ENCODE measurements around the gene UBE2D2.
"Not testable (repeated sequence)": the region's sequence is repeated elsewhere in the genome, so short reads cannot be mapped to it uniquely, and the experiment has no call there.

Gene UBE2D2

DNA sequence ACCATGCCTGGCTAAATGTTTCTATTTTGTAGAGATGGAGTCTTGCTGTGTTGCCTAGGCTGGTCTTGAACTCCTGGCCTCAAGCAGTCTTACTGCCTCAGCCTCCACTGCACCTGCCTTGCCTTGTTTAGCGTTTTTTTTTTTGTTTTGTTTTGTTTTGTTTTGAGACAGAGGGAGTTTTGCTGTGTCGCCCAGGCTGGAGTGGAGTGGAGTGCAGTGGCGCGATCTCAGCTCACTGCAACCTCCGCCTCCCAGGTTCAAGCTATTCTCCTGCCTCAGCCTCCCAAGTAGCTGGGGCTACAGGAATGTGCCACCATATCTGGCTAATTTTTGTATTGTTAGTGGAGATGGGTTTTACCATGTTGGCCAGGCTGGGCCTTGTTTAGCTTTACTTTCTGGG, 27.0 kb downstream of the UBE2D2 start:
- DNase-seq: not testable (repeated sequence)

DNA sequence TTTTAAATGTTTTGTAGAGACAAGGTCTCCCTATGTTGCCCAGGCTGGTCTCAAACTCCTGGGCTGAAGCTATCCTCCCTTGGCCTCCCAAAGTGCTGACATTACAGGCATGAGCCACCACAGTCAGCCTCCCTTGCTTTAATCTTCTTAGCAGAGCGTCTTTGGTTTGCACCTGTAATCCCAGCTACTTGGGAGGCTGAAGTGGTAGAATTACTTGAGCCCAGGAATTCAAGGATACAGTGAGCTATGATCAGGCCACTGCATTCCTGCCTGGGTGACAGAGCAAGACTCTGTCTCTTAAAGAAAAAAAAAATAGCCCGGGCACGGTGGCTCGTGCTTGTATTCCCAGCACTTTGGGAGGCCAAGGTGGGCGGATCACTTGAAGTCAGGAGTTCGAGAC, 27.8 kb downstream of the UBE2D2 start:
- no peak for DNase-seq

DNA sequence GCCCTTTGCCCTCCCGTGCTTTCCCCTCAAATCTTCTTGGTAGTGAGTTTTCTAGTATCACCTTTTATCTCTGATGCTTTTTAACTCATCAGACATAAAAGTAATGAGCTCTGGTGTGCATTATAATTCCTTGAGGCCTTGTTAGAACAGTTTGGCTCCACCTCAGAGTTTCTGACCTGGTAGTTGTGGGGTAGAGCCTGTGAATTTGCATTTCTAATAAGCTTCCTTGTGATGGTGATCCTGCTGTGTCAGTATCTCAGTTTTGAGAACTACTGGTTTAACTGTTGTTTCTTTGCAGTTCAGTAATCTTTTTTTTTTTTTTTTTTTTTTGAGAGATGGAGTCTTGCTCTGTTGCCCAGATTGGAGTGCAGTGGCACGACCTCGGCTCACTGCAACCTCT, 31.1 kb downstream of the UBE2D2 start:
- DNase-seq: no peak

DNA sequence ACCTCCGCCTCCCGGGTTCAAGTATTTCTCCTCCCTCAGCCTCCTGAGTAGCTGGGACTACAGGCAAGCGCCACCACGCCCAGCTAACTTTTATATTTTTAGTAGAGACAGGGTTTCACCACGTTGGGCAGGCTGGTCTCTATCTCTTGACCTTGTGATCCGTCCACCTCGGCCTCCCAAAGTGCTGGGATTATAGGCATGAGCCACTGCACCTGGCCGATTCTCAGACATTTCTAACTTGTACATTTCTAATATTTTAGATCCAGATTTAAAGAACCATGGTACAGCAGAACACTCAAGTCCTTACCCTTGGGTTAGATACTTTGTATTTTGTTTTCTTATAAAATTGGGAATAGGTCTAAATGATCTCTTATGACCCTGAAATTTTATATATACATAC, 31.9 kb downstream of the UBE2D2 start:
- not testable (repeated sequence) for DNase-seq

DNA sequence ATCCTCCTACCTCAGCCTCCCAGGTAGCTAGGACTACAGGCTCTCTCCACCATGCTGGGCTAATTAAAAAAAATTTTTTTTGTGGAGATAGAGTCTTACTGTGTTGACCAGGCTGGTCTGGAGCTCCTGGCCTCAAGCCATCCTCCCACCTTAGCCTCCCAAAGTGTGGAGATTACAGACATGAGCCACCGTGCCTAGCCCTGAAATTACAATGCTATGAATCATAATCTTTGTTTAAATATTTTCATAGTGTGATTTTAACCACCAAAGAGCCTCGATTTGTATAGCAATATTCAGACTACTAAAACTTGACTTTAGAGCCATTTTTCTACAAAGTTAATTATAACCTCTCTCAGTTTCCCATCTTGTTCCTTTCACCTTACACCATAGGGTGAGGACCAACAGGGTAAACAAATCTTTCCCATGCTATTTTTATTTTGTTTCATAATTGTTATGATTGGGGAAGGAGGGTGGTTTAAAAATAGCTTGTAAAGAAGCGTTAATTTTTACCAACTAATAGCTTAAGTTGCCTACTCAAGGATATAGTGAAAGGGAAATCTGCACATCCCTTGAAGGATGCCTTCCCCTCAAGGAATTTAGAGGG, 32.7 kb downstream of the UBE2D2 start:
- DNase-seq: no peak

DNA sequence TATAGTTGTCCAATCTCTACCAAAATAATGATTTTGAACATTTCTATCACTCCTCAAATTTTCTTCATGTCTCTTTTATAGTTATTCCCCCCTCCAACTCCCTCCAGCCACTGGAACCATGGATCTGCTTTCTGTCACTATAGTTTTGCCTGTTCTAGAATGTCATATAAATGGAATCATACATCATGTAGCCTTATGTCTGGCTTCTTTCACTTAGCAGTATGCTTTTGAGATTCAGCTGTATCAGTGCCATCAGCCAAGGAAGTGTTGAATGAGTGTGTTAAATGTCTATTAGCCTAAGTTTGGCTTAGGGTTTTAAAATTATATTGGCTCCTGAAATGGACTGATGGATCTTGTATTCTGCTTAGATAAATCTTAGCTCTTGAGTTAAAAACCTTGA, 36.0 kb downstream of the UBE2D2 start:
- DNase-seq: no peak

DNA sequence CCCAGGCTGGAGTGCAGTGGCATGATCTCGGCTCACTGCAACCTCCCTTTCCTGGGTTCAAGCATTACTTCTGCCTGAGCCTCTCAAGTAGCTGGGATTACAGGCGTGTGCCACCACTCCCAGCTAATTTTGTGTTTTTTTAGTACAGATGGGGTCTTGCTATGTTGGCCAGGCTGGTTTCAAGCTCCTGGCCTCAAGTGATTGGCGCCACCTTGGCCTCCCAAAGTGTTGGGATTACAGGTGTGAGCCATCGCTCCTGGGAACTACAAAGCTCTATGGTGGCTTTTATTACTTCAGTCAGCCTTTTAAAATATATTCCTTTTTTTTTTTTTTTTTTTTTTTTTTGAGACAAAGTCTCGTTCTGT, 37.4 kb downstream of the UBE2D2 start:
- not testable (repeated sequence) for DNase-seq

DNA sequence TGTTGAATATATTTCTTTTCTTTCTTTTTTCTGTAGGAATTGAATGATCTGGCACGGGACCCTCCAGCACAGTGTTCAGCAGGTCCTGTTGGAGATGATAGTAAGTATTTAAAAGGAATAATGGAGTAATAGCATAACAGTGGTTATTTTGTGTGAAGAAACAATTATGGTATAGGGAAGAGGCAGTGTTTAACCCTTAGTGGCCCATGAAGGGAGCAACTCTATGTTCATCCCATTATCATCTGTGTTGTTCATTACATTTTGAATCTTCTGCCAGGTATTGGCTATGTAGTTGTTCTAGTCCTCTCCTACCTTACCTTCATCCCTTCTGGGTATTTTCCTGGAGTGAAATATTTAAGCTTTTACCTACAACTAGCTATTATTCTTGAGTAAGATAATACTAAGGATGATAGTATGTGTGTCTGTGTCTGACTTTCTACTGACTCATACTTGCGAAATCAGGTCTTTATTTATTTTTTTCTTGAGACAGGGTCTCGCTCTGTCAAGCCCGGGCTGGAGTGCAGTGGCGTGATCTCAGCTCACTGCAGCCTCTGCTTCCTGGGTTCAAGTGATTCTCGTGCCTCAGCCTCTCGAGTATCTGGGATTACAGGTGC, 39.3 kb downstream of the UBE2D2 start:
- no peak for DNase-seq

DNA sequence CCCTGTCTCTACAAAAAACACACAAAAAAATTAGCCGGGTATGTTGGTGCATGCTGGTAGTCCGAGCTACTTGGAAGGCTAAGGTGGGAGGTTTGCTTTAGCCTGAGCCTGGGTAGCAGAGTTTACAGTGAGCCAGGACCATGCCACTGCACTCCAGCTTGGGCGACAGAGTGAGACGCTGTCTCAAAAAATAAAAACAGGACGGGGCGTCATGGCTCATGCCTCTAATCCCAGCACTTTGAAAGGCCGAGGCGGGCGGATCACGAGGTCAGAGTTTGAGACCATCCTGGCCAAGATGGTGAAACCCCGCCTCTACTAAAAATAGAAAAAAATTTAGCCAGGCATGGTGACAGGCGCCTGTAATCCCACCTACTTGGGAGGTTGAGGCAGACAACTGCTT, 40.3 kb downstream of the UBE2D2 start:
- DNase-seq: no peak

DNA sequence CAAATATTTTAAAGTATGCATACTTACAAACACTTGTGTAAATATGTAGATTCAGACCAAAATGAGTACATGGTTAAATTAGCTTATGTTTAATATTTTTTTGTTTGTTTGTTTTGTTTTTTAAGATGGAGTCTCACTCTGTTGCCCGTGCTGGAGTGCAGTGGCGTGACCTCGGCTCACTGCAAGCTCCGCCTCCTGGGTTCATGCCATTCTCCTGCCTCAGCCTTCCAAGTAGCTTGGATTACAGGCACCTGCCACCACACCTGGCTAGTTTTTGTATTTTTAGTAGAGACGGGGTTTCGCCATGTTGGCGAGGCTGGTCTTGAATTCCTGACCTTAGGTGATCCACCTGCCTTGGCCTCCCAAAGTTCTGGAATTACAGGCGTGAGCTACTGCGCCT, 40.8 kb downstream of the UBE2D2 start:
- DNase-seq: not testable (repeated sequence)

DNA sequence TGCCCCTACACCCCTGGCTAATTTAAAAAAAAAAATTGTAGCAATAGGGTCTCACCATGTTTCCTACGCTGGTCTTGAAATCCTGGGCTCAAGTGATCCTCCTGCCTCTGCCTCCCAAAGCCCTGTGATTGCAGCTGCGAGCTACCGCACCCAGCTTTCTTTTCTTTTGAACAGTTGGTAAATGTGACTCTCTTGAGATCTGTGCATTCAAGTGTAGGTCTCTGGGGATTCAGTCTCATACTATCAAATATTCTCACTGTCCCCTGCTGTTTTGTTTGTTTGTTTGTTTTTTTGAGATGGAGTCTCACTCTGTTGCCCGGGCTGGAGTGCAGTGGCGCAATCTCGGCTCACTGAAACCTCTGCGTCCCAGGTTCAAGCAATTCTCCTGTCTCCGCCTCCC, 44.7 kb downstream of the UBE2D2 start:
- DNase-seq: no peak

DNA sequence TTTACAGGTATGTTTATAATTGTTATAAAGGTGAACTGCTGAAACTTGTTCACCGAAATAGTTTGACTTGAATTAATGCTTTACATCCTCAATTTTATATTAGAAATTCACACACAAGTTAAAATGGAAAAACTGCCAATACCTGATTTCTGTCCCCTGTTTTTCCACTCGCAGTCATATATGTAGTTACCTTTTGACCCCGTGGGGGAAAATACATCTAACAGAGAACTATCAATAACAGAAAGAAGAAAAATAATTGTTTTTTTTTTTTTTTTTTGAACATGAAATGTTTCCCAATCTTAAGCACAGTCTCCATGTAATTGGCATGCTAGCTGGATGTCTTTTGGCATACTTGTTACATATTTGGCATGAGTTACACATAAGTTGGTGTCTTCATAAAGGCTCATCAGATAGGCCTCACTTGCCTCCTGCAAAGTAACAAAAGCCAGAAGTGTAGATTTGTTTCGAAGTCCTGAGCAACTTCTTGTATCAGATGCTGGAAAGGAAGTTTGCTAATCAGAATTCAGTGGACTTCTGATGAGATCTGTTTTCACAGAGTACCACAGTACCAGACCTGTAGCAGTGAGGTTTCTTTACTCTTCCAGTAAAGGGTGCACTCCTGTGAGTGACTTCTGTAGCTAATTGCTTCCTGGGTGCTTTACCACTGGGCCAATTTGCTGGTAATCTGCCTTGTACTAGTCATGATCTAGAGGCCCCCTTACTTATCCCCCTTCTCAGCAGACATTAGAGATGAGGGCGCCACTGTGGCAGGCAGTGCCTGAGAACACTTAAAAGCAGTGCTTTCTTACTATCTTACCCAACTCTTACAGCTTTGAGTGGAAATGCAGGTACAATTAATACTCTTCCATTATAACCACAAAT, 50.8 kb downstream of the UBE2D2 start:
- DNase-seq: no peak

DNA sequence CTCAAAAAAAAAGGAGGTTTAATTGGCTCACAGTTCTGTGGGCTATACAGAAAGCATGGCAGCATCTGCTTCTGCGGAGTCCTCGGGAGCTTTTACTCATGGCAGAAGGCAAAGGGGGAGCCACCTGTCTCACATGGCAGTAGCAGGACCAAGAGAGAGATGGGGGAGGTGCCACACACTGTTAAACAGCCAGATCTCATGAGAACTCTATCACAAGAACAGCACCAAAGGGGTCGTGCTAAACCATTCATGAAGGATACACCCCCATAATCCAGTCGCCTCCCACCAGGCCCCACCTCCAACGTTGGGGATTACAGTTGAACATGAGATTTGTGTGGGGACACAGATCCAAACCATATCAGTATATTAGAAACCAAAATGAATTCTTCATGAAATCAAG, 58.7 kb downstream of the UBE2D2 start:
- no peak for DNase-seq

DNA sequence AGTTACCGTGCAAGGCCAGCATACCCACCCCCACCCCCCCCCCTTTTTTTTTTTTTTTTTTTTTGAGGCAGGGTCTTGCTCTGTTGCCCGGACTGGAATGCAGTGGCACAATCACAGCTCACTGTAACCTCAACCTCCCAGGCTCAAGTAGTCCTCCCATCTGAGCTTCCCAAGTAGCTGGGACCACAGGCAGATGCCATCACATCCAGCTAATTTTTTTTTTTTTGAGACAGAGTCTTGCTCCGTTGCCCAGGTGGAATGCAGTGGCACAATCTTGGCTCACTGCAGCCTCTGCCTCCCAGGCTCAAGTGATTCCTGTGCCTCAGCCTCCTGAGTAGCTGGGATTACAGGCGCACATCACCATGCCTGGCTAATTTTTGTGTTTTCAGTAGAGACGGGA, 64.3 kb downstream of the UBE2D2 start:
- DNase-seq: not testable (repeated sequence)

DNA sequence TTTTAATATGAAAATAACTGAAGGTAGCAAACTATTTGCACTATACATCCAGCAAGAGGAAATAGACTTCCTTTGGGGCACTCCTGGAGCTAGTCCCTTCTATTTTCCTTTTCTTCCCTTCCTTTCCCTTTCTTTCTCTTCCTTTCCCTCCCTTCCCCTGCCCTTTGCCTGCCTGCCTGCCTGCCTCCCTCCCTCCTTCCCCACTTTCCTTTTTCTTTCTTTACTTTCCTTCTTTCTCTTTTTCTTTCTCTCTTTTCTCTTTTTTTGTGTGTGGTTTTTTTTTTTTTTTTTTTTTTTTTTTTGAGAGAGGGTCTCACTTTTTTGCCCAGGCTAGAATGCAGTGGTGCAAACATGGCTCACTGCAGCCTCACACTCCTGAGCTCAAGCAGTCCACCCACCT, 69.7 kb downstream of the UBE2D2 start:
- DNase-seq: no peak

DNA sequence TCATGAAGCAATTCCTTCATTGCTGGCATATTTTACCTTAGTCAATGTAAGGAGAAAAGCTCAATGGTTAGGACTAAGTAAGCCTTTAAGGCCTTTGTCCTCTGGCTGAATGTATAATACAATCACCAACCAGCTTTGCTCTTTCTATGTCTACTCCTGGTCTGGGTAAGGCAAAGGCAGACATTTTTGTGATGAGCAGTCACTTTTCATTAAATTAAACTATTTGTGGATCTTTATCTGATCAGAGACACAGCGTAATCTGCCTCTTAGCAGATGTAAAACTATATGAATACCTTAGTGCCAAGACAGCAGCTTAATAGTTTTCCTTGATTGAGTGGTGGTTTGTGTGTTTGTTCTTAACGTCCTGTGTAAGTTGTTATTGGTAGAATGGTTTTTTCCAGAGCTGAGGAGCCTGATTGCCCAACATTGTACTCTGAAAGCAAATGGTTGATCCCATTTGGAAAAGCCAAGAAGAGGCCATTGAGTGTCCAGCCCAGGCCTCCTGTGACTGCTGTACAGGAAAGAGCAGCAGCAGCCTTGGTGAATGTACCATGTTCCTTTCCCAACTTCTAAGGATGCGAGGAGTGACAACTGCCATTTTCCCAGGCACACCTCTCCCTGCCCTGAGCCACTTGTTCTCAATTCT, 70.5 kb downstream of the UBE2D2 start:
- DNase-seq: no peak

DNA sequence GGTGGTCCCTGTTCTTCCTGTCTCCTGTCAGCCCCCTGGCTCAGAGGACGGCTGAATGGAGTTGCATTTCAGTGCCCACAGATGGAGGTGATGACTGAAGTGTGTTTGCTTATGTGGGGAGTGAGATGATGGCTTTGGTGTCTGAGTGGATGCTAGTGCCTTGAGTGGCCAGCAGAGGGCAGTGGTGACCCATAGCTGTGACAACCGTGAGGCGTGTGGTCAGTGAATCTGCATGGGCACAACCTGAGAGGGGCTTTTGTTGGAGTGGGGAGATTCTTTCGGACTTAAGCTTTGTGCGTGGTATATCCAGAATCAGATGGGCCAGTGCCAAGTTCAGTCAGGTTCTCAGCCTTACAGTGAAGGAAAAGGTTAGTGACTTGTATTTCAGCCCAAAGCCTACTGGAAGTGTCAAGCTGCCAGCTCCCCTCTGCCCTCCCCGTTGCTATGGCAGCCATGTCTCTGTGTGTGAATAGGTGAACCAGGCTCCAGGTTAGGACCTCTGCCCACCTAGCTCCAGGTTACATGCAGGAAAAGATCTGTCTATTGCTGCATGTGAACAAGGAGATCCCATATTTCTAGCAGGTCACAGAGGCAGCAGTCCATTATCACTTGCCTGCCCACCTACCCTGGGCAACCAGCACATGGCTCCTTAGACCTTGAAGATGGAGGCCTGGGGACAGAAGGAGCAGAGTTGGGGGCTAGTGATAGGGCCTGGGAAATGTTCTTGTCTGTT, 72.3 kb downstream of the UBE2D2 start:
- DNase-seq: peak; percentile 55

DNA sequence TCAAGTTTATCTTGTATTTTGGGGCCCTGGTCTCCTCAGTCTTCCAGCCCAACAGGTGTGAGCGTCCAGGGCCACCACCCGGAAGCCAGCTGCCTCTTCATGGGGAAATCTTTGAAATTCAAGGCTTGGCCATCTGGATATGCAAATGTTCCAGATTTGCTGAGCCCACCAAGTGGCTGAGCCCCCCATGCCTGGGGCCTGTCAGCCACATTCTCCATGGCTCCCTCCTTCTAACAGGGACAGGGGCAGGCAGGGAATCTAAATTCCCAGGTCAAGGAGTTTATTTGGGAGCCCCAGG, 72.8 kb downstream of the UBE2D2 start:
- DNase-seq: no peak

DNA sequence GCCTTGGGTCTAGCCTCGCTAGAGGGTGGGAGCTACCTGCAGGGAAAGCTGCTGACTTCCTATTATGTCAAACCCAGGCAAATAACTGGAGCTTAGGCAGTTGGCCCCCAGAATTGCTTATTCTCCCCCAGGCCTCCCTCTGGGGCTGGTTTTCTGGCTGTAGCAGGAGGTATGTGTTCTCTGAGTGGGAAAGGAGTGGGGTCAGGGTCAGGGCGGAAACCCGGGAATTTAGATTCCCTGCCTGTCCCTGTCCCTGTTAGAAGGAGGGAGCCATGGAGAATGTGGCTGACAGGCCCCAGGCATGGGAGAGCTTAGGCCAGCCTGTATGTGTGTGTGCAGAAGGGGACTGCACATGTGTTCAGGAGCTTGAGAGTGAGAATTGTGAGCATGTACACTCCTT, 73.4 kb downstream of the UBE2D2 start:
- no peak for DNase-seq

DNA sequence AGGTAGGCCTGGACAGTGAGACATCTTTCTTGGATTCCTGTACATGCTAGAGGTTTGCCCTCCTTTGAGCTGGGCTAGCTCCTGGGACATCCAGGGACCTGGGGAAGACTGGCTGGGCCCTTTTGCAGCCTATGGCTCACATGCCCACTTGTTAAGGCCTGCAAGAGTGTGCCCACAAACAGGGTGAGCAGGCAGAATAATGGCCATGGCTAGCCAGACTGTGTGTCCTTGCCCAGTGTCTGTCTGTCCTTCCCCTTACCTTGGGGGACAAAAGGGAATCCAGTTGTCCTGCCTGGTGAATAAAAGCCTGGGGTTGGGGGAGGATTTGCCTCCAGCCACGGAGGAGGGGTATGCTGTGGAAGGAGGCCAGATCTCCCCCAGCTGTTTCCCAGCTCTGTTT, 74.1 kb downstream of the UBE2D2 start:
- no peak for DNase-seq

DNA sequence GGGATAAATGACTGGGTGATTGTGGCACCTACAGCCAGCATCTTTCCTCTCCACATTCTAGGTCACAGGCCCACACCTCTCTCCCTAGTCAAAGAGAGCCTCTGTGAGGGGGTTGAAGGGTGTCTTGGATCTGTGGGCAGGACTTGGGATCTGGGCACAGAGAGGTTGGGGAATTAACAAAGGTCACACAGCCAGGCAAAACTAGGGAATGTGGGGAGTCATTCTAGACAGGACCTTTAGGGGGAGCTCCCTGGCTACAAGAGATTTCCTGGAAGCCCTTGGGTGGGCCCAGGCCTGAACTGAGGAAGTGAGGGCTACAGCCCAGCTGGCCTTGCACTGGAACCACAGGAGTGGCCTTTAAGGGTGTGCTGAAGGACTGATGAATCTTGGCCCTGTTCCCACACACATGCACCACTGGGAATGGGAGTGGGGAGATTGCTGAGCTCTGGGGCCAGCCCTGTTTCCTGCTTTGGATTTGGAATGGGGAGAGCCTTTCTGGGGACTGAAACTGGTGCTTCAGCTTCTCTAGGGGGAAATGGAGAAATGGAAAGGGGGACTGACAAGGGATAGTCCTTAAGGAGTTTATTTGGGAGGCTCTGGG, 74.6 kb downstream of the UBE2D2 start:
- peak; percentile 68 for DNase-seq

DNA sequence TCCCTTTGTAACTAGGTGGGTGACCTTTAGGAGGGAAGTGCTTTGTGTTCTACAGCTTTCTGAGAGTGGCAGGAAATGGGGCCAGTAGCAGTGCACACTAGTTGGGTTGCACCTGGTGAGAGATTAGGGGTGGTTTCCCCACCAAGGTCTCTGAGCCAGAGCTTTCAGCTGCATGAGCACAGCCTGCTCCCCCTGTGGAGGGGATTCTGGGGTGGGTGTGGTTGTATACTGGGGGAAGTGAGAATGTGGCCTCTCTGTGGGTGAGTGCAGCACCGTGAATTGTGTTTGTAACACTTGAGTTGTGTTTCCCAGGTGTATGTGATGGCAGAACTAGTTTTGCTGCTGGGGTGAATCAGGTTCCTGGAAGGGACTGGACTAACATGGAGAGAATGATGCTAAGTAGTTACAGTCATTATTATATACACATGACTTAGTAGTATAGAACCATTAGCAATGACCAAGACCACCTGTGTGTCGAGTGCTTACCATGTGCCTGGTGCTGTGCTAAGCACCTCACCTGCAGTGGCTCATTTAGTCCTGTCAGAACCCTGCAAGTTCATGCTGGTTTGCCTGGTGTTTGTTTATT, 75.2 kb downstream of the UBE2D2 start:
- DNase-seq: no peak

Measured in NCI-H446 treated with DMSO at 0.1 percent for 48 hours (cell line).